AG09309 (cell line): Measurements from ENCODE around the gene GBA3.

Experiments
- DNase-seq: peaks from one replicate; pipeline ENCODE4 v3.0.0-alpha.2; 2010; ENCODE audit warnings: low read depth
- H3K4me3 ChIP-seq: 2 replicates; pipeline ENCODE4 v1.5.1; 2011; ENCODE audit warnings: mild to moderate bottlenecking, low read depth, low read length, moderate library complexity; ENCODE audit not compliant: control insufficient read depth
- CTCF ChIP-seq: IDR thresholded peaks from 2 replicates; pipeline ENCODE4 v1.5.1; 2011; ENCODE audit warnings: mild to moderate bottlenecking, low read depth, low read length, inconsistent platforms; ENCODE audit not compliant: insufficient read depth, control insufficient read depth; ENCODE audit errors: missing control alignments

The GBA3 gene

GRCh38 chr4:22708961-22709360 lies 16.2 kb downstream of the GBA3 start:
- no peak overlapping the region for H3K4me3 ChIP-seq
- no peak for DNase-seq
- TF ChIP-seq CTCF = no peak

GRCh38 chr4:22712105-22712504 lies 19.4 kb downstream of the GBA3 start:
- H3K4me3 ChIP-seq = no peak overlapping the region
- no peak for DNase-seq
- TF ChIP-seq CTCF = no peak

- DNase-seq = no peak
- no peak for TF ChIP-seq CTCF
- no peak overlapping the region for H3K4me3 ChIP-seq
Observed at GRCh38 chr4:22712529-22712928, 19.8 kb downstream of the GBA3 start.

GRCh38 chr4:22713841-22714240 lies 21.1 kb downstream of the GBA3 start:
- no peak for DNase-seq
- TF ChIP-seq CTCF = no peak
- no peak overlapping the region for H3K4me3 ChIP-seq

GRCh38 chr4:22719218-22719617 lies 26.5 kb downstream of the GBA3 start:
- H3K4me3 ChIP-seq = no peak overlapping the region
- no peak for DNase-seq
- no peak for TF ChIP-seq CTCF

- no peak for DNase-seq
- no peak overlapping the region for H3K4me3 ChIP-seq
- no peak for TF ChIP-seq CTCF
Observed at GRCh38 chr4:22720091-22720490, 27.4 kb downstream of the GBA3 start.

- H3K4me3 ChIP-seq = no peak overlapping the region
- no peak for TF ChIP-seq CTCF
- DNase-seq = no peak
Observed at GRCh38 chr4:22721204-22721603, 28.5 kb downstream of the GBA3 start.
